Vagina (tissue), 2 donors: Measurements from ENCODE around the gene LONRF2. TPM values are rescaled to one million over a fixed set of nuclear protein-coding genes. Genes with fewer than 3 reads are reported as not detected.

Source experiments
- DNase-seq, 2 donors: peaks; one replicate each; pipeline ENCODE4 v3.0.0-alpha.2; 2017; ENCODE audit errors: extremely low spot score in 2 of 2
- H3K27ac ChIP-seq: fragments of 200-600 bp; sonication (generic); one replicate; pipeline ENCODE4 v1.5.1; 2019
- H3K27me3 ChIP-seq: fragments of 200-600 bp; sonication (generic); one replicate; pipeline ENCODE4 v1.5.1; 2019
- H3K36me3 ChIP-seq, 2 donors: fragments of 200-600 bp; sonication (generic); one replicate each; pipeline ENCODE4 v1.5.1; 2017 to 2019
- H3K4me1 ChIP-seq: fragments of 200-600 bp; sonication (generic); one replicate; pipeline ENCODE4 v1.5.1; 2019
- H3K4me3 ChIP-seq, 2 donors: fragments of 200-600 bp; sonication (generic); 1 replicate in 1 of 2; 2 replicates in 1 of 2; pipeline ENCODE4 v1.5.1; 2016 to 2019
- H3K9me3 ChIP-seq: fragments of 200-600 bp; sonication (generic); one replicate; pipeline ENCODE4 v1.5.1; 2019
- POLR2A ChIP-seq, 2 donors: fragments of 450-650 bp; IDR thresholded peaks; one replicate each; pipeline ENCODE4 v1.6.1; 2017; ENCODE audit warnings: antibody characterized with exemption in 2 of 2, mild to moderate bottlenecking in 2 of 2, moderate library complexity in 2 of 2
- POLR2AphosphoS5 ChIP-seq, 2 donors: sonication (generic); formaldehyde crosslinking; IDR thresholded peaks; one replicate each; pipeline ENCODE4 v1.9.0; 2017; ENCODE audit warnings: antibody characterized with exemption in 2 of 2, mild to moderate bottlenecking in 2 of 2, low read depth in 1 of 2; ENCODE audit not compliant: insufficient read depth in 1 of 2
- intact Hi-C: fragments of 100-400 bp; cut with DNase I; formaldehyde crosslinking; loops from one replicate; pipeline ENCODE4 v1.15.1; 2023
- total RNA-seq: library from RNA; depleted of rRNA; stranded (reverse); fragments of >200 nt; gene quantifications from one replicate; pipeline ENCODE4 v1.2.3, GENCODE V29; 2016
- TF ChIP-seq, protein P1 (sequence below), 3 experiments: fragments of 450-650 bp in 2 of 3; fragments of 200-600 bp in 1 of 3; sonication (generic) in 1 of 3; IDR thresholded peaks; one replicate each; pipeline ENCODE4 v1.5.1; 2017 to 2019; ENCODE audit warnings: antibody characterized with exemption in 3 of 3, mild to moderate bottlenecking in 2 of 3, moderate library complexity in 2 of 3

LONRF2 gene
- total RNA-seq, 1 donor from 2014 or later: 9.6 TPM

DNA sequence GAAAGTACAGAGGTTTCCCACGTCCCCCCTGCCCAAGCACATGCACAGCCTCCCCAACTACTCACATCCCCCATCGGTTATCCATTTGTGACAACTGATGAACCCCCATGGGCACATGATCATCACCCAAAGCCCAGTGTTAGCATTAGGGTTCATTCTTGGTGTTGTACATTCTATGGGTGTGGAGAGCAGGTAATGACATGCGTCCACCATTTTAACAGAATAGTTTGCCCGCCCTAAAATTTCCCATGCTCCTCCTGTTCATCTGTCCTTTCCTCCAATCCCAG, 74.3 kb downstream of the LONRF2 start:
- Histone ChIP-seq H3K4me1 (no peaks in the 10 kb centered on the region), H3K36me3 (no peaks in the 10 kb centered on the region), H3K27me3 (no peaks in the 10 kb centered on the region), H3K4me3 (no peak overlapping the region), H3K27ac (no peak overlapping the region), H3K9me3 (no peaks in the 10 kb centered on the region)
- no peak for DNase-seq
- intact Hi-C loops: loop anchor here (5.0 kb wide), 1 partner anchor 686 kb away; no protein-coding TSS in a partner anchor
- TF ChIP-seq POLR2AphosphoS5 (IDR thresholded peaks at IDR 0.05; ENCODE audit: insufficient read depth in 1 of 2, low read depth in 1 of 2): no peak
- TF ChIP-seq POLR2A (IDR thresholded peaks at IDR 0.05): no peak
- TF ChIP-seq, protein P1, sequence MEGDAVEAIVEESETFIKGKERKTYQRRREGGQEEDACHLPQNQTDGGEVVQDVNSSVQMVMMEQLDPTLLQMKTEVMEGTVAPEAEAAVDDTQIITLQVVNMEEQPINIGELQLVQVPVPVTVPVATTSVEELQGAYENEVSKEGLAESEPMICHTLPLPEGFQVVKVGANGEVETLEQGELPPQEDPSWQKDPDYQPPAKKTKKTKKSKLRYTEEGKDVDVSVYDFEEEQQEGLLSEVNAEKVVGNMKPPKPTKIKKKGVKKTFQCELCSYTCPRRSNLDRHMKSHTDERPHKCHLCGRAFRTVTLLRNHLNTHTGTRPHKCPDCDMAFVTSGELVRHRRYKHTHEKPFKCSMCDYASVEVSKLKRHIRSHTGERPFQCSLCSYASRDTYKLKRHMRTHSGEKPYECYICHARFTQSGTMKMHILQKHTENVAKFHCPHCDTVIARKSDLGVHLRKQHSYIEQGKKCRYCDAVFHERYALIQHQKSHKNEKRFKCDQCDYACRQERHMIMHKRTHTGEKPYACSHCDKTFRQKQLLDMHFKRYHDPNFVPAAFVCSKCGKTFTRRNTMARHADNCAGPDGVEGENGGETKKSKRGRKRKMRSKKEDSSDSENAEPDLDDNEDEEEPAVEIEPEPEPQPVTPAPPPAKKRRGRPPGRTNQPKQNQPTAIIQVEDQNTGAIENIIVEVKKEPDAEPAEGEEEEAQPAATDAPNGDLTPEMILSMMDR (IDR thresholded peaks at IDR 0.05): no peak

DNA sequence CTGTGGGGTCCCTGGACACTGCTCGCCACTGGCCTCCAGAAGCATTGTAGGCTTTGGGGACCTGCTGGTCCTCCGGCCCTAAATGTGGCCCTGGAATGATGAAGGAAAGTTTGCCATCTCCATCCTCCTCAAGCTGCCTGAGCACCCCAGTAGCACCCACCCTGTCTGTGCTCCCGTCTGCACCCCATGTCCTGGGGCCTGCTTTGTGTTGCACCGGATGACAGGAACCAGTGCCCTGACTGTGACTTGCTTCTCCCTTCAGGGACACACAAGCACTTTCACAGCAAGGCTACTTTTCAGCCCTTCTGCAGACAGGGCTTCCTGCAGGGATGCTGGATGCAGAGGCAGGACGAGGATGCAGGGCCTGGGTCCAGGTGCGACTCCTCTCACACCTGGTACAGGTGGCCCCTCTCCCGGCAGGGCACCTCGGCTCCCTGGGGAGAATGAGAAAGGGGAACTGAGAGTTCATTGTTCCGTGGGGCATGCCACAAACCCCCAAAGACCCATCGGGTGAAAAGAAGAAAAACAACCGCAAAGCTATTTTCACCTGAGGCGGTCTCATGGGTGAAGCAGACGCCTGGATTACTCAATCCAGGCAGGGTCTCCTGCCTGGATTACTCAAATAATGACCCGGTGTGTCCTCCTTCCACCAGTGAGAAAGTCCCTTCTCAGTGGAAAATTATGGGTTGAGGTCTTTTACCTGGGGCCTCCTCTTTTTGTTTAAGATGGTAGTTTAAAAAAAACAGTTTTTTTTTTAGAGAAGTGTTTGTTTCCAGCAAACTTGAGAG, 74.9 kb downstream of the LONRF2 start:
- intact Hi-C loops: loop anchor here (5.0 kb wide), 1 partner anchor 685 kb away; no protein-coding TSS in a partner anchor
- no peak for DNase-seq

DNA sequence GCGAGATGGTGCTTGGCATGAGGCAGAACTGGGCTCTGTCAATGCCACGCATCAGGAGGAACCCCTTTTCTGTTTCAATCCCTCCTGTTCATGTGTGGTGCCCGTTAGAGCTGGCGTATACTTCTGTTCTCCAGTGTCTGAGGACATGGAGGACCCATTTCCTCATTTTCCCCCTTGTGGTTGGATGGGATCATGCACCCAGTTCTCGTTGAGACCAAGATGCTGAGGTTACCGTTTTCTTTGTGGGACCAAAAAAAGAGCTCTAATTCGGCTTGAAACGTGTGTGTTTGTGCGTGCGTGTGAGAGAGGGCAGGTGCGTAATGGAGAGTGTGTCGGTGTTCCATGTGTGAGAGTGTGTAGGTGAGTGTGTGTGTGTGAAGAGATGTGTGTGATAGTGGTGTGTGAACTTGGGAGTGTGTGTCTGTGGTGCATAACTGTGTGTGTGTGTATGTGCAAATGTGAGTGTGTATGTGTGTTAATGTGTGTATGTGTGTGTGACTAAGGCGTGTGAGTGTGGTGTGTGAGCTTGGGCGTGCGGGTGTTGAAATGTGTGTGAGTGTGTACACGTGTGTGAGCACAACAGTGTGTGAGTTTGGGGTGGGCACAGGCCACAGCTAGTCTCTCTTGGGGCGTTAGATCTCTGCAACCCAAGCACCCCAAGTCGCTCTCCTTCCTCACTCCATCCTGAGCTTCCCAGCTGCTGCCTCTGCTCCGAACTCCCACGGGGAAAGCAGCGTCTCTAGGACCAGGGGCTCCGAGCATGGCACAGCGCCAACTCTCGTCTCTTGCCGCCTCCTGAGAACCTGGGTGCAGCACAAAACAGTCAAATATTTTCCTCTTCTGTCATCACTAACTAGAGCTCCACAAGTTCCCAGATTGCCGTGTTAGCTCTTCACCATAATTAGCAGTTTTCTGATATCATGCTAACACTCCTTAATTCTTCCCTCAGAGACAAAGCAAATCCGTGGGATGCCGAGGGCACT, 75.8 kb downstream of the LONRF2 start:
- intact Hi-C loops: loop anchor here (5.0 kb wide), 1 partner anchor 684 kb away; no protein-coding TSS in a partner anchor
- Histone ChIP-seq H3K27me3 (no peaks in the 10 kb centered on the region), H3K9me3 (no peaks in the 10 kb centered on the region), H3K4me3 (no peak overlapping the region), H3K36me3 (no peaks in the 10 kb centered on the region), H3K4me1 (no peaks in the 10 kb centered on the region), H3K27ac (no peak overlapping the region)
- TF ChIP-seq, protein P1 (IDR thresholded peaks at IDR 0.05): peak in 1 of 3 experiments; percentile 25
- no peak for TF ChIP-seq POLR2A (IDR thresholded peaks at IDR 0.05)
- TF ChIP-seq POLR2AphosphoS5 (IDR thresholded peaks at IDR 0.05; ENCODE audit: insufficient read depth in 1 of 2, low read depth in 1 of 2): no peak
- DNase-seq: no peak

More for the DNA sequence above, 74.9 kb downstream of the LONRF2 start:
- H3K4me3 ChIP-seq: no peak overlapping the region
- no peak overlapping the region for H3K27ac ChIP-seq
- no peaks in the 10 kb centered on the region for H3K9me3 ChIP-seq
- TF ChIP-seq POLR2A (IDR thresholded peaks at IDR 0.05) (no peak), POLR2AphosphoS5 (IDR thresholded peaks at IDR 0.05; ENCODE audit: insufficient read depth in 1 of 2, low read depth in 1 of 2) (no peak)
- TF ChIP-seq, protein P1 (IDR thresholded peaks at IDR 0.05): no peak
- H3K36me3 ChIP-seq: no peaks in the 10 kb centered on the region
- H3K27me3 ChIP-seq: no peaks in the 10 kb centered on the region
- no peaks in the 10 kb centered on the region for H3K4me1 ChIP-seq

DNA sequence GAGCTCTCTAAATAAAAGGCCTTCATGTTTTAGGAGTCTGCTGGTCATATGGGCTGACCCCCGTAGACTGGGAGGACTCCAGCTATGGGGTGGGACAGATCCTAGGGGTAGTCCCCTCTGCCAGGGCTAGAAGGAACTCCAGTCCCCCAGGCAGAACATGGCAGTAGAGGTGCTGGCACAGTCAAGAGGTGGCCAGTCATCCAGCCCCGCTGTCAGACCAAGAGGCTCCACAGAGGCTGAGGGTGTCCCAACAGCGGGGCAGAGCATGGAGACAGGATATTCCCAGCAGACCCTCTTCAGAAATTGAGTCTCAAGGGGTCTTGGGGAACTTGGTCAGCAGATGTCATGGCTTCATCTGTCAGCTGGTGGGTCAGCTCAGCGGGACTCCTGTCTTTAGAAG, 76.6 kb downstream of the LONRF2 start:
- no peak for DNase-seq
- intact Hi-C loops: loop anchor here (5.0 kb wide), 1 partner anchor 683 kb away; no protein-coding TSS in a partner anchor
- H3K4me1 ChIP-seq: no peaks in the 10 kb centered on the region
- no peaks in the 10 kb centered on the region for H3K9me3 ChIP-seq
- no peak overlapping the region for H3K27ac ChIP-seq
- no peaks in the 10 kb centered on the region for H3K27me3 ChIP-seq
- no peak overlapping the region for H3K4me3 ChIP-seq
- TF ChIP-seq POLR2A (IDR thresholded peaks at IDR 0.05): no peak
- TF ChIP-seq POLR2AphosphoS5 (IDR thresholded peaks at IDR 0.05; ENCODE audit: insufficient read depth in 1 of 2, low read depth in 1 of 2): no peak
- TF ChIP-seq, protein P1 (IDR thresholded peaks at IDR 0.05): no peak
- H3K36me3 ChIP-seq: no peaks in the 10 kb centered on the region
